HG02885 (cell line): ENCODE data around the gene CAPN7.
"Not testable (repeated sequence)": the region's sequence is repeated elsewhere in the genome, so short reads cannot be mapped to it uniquely, and the experiment has no call there.

ENCODE experiments used
- ATAC-seq: cut with Tn5 transposase; IDR thresholded peaks from one replicate; pipeline ENCODE4 v1.9.1; 2021; ENCODE audit warnings: mild to moderate bottlenecking; ENCODE audit not compliant: unreplicated experiment, poor library complexity

CAPN7 gene

GRCh38 chr3:15205934-15206661, at the start of gene CAPN7:
Gene CAPN7 (plus strand): TSS chr3:15206246. CDS start chr3:15206496, 250 bp downstream.
- peak; percentile 88 for ATAC-seq

- no peak for ATAC-seq
Measured at GRCh38 chr3:15157441-15157840, 48.6 kb upstream of the CAPN7 start.

GRCh38 chr3:15159501-15160136, 46.4 kb upstream of the CAPN7 start:
- no peak for ATAC-seq

- ATAC-seq, result no peak
Measured at GRCh38 chr3:15160662-15161061, 45.4 kb upstream of the CAPN7 start.

GRCh38 chr3:15161133-15161532, 44.9 kb upstream of the CAPN7 start:
- ATAC-seq, result no peak

DNA sequence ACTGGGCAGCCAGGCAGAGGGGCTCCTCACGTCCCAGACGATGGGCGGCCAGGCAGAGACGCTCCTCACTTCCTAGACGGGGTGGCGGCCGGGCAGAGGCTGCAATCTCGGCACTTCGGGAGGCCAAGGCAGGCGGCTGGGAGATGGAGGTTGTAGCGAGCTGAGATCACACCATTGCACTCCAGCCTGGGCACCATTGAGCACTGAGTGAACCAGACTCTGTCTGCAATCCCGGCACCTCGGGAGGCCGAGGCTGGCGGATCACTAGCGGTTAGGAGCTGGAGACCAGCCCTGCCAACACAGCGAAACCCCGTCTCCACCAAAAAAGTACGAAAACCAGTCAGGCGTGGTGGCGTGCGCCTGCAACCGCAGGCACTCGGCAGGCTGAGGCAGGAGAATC, 42.4 kb upstream of the CAPN7 start:
- not testable (repeated sequence) for ATAC-seq

DNA sequence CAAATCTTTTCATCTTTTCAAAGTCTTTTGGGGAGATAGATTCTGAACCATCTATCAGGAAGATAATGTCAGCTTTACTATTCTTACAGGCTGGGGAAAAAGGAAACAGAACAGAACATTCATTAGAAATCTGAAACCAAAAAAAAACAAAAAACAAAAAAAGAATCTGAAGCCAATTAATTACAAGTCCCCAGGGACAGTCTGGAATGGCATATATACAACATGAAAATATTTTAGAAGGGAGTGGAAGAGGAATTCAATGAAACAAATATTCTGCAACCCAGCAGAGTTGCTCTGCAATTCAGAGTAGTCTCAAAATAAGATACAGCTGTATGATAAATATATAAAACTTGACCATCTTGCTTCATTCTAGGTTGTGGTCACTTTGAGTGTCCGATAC, 41.7 kb upstream of the CAPN7 start:
- ATAC-seq, result no peak

GRCh38 chr3:15165061-15165460, 41.0 kb upstream of the CAPN7 start:
- ATAC-seq, result no peak

DNA sequence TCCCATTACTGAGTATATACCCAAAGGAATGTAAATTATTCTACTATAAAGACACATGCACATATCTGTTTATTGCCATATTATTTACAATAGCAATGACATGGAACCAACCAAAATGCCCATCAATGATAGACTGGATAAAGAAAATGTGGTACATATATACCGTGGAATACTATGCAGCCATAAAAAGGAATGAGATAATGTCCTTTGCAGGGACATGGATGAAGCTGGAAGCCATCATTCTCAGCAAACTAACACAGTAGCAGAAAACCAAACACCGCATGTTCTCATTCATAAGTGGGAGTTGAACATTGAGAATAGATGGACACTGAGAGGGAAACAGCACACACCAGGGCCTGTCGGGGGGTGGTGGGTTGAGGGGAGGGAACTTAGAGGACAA, 39.7 kb upstream of the CAPN7 start:
- not testable (repeated sequence) for ATAC-seq

- ATAC-seq, result peak; percentile 81
Measured at GRCh38 chr3:15171096-15171495, 35.0 kb upstream of the CAPN7 start.

DNA sequence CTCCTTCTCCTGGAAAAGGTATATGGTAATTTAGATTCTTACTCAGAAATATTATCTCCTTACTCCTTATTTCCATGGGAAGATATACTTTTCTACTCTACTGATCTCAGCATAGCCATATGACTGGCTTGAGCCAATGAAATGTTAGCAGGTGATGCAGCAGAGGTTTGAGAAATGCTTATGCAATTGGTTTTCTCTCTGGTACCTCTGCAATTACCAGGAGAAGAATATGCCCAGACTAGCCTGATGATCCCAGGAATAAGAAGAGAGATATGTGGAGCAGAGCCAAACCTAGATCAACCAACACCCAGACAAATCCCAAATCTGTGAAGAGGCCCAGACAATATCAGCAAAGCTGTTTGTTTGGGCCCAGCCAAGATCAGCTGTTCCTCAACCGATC, 33.2 kb upstream of the CAPN7 start:
- no peak for ATAC-seq

DNA sequence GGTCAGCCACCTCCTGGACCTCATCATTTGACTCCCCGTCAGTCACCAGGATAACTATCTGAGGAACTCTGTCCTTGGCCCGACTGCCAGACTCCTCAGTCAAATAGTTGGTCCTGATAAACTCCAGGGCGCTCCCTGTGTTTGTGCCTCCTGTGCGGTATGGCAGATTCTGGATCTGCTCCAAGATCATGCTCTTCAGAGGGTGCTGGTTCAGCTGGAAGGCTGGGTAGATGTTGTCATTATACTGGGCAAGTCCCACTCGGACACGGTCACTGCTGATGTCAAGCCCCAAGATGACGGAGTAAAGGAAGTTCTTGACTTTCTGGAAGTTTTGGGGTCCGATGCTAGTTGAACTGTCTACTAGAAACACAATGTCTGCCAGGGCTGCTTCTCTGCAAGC, 31.1 kb upstream of the CAPN7 start:
- ATAC-seq, result no peak

DNA sequence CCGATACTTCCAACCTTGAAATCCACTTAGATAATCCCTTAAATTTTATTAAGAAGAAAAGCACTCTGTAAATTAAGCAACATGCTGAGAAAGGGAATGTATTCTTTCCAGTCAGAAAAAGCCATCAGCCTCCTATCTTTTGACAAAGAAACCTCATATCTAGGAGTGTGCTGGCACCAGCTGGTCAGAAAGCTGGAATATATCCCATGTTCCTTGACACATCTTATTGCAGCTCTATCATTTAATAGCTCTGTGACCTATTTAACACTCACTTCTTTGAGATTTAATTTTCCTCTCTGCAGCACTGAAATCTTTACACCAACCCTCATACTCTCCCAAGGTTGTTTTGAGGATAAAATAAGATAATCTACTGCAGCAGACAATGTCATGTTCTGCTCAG, 30.4 kb upstream of the CAPN7 start:
- no peak for ATAC-seq

- ATAC-seq, result peak; percentile 69
Measured at GRCh38 chr3:15180042-15180611, 25.9 kb upstream of the CAPN7 start.

- ATAC-seq, result no peak
Measured at GRCh38 chr3:15181511-15181910, 24.5 kb upstream of the CAPN7 start.

- no peak for ATAC-seq
Measured at GRCh38 chr3:15181963-15182362, 24.1 kb upstream of the CAPN7 start.

DNA sequence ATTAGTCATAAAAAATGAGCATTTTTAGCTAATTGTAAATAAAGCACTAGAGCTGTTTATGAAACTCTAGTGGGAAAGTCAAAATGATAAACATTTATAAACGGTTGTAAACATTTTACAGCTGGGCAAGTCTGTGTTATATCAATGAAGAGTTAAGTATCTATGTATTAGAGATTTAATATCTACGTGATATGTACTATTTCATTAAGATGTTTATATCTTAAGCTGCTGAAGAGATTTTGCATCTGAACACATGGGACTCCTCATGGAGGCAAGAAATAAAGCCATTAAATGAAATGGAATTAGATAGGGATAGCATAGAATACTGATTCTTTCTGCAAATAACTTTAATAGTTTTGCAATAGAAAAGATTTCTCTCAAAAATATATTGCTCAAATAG, 23.0 kb upstream of the CAPN7 start:
- no peak for ATAC-seq

DNA sequence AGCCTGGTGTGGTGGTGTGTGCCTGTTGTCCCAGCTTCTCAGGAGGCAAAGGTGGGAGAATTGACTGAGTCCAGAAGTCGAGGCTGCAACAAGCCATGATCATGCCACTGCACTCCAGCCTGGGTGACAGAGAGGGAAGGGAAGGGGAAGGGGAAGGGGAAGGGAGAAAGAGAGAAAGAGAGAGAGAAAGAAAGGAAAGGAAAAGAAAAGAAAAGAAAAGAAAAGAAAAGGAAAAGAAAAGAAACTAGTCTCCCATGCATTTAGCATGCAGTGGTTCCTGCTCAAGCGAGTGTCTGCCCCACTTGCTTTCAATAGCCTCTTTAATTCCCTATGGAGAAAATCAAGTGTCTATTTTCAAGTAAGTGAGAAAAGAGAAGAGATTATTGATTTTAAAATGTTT, 20.6 kb upstream of the CAPN7 start:
- ATAC-seq, result no peak

- ATAC-seq, result no peak
Measured at GRCh38 chr3:15186101-15186476, 20.0 kb upstream of the CAPN7 start.

- ATAC-seq, result not testable (repeated sequence)
Measured at GRCh38 chr3:15186477-15187164, 19.4 kb upstream of the CAPN7 start.

DNA sequence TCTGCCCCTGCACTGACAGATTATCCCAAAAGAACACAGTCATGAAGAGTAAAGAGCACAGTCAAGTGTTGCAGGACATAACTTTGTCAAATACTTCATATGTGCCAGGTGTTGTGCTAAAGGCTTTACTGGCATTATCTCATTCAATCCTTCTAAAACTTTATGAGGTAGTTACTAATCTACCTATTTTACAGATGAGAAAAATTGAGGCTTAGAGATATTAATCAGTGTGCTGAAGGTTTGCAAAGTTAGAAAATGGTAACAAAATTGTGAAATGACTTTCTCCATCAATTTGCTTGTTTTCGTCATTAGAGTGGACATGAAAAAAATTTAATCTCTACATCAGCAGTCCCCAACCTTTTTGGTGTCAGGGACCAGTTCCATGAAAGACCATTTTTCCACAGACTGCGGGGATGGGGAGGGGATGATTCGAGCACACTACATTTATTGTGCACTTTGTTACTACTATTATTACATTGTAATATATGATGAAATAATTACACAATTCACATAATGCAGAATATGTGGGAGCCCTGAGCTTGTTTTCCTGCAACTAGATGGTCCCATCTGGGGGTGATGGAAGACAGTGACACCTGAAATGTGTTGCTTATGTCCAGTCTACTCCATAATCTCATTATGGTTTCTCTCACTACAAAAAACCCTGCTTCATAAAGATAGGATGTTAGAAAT, 8.6 kb upstream of the CAPN7 start:
- no peak for ATAC-seq
